ENCODE results near the gene ERGIC1.
A peak's percentile ranks its signal among the peaks of the same experiment; 100 is the strongest.

The ERGIC1 gene

DNA sequence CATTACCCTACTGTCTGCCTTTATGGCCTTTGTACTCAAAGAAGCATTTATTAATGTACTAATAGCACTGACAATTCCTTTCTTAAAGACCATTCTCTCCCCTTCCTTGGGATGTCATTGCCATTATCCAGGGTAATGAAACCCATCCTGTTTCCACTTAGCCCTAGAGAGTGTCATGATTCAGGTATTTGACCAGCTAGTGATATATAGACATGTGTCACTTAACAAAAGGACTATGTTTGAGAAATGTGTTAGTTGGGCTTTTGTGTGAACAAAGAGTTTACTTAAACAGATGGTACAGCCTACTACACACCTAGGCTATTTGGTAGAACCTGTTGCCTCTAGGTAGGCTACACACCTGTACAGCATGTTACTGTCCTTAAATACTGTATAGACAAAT lies 151.5 kb downstream of the ERGIC1 start:
- DNase-seq: no peak

- peak in 2 of 4 experiments; percentile 30 to 38 for DNase-seq
These were observed 154.2 kb downstream of the ERGIC1 start for GRCh38 chr5:172988276-172988675.

DNA sequence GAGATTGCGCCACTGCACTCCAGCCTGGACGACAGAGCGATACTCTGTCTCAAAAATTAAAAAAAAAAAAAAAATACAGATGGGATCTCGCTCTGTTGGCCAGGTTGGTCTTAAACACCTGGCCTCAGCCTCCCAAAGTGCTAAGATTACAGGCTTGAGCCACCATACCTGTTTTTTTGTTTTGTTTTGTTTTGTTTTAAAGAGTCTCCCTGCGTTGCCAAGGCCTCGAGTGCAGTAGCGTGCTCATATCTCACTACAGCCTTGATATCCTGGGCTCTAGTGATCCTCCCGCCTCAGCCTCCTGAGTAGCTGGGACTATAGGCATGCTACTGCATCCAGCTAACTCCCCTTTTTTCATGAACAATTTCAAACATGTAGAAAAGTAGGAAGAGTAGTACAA lies 156.7 kb downstream of the ERGIC1 start:
- no peak for DNase-seq

DNA sequence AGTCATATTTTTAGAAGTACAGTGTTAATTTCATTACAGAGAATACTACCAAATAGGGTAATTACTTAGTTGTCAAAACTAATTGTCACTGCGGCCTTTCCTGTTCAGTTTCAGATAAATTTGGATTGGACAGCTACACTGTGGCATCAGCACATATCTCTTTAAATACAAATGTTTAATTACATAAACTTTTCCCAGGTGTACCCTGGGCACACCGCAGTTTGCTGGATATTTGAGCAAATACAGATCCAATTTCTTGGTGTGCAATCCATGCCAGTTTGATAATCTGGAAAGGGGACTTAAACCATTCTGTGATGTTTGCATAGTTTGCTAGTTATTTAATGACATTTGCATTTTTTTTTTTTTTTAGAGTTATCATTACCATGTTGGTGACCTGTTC lies 160.4 kb downstream of the ERGIC1 start:
- no peak for DNase-seq

DNA sequence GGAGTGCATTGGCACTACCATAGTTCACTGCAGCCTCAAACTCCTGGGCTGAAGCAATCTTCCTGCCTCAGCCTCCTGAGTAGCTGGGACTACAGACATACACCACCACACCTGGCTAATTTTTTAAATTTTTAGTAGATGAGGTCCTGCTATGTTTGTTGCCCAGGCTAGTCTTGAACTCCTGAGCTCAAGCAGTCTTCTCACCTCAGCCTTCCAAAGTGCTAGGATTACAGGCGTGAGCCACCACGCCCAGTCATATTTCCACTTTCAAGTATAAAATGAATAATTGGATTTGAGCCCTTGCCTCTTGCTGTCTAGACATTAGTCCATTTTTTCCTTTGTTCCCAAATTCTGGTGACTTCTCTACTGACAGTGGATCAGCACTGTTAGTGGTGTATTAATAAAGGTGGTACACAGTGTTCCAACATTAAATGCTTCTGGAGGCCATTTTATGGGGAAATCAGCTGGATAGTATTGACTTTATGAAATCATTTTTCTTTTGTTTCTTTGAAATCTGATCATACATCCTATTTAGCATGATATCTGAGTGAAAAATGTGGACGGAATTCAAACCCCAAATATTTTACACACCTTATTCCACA lies 165.4 kb downstream of the ERGIC1 start:
- no peak for DNase-seq

DNA sequence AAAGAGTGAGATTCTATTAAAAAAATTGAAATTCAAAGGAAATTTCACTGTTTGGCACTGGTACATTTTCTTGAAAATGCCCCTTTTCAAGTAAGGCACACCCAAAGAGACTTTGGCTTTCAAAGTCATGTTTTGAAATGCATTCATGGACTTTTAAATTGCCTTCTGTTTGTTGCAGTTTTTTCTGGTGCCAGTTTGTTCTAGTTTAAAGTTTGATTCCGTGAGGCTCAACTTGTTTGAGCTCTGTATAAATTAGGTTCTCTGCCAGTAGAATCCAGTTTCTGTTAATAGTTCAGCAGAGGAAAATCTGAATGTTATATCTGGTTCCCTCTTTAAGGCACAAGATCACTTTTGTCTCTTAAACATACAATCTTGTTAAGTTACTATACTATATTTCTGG lies 165.9 kb downstream of the ERGIC1 start:
- no peak for DNase-seq

GRCh38 chr5:173001229-173001841 lies 167.3 kb downstream of the ERGIC1 start:
- no peak for DNase-seq
